PFSK-1 (cell line): ENCODE results near the gene LONP1.
A peak's percentile ranks its signal among the peaks of the same experiment; 100 is the strongest.

ENCODE experiments used
- FOXP2 ChIP-seq: optimal IDR thresholded peaks from 2 replicates; pipeline ENCODE3; 2011; ENCODE audit warnings: borderline replicate concordance, control low read depth, inconsistent platforms; ENCODE audit not compliant: insufficient read depth; ENCODE audit errors: extremely low read length, extremely low read depth
- POLR2AphosphoS5 ChIP-seq: IDR thresholded peaks from 2 replicates; pipeline ENCODE4 v1.6.1; 2012; ENCODE audit warnings: low read depth, mild to moderate bottlenecking, control low read depth, low read length, moderate library complexity
- SIN3A ChIP-seq: IDR thresholded peaks from 2 replicates; pipeline ENCODE4 v1.6.1; 2012; ENCODE audit warnings: mild to moderate bottlenecking, low read length, moderate library complexity, borderline replicate concordance; ENCODE audit not compliant: insufficient read depth
- TAF1 ChIP-seq: IDR thresholded peaks from 2 replicates; pipeline ENCODE4 v1.6.1; 2012; ENCODE audit warnings: low read length, control low read depth, borderline replicate concordance; ENCODE audit not compliant: insufficient read depth
- TF ChIP-seq, protein P1 (sequence below), 2 experiments: IDR thresholded peaks; 2 replicates each; pipeline versions ENCODE4 v1.6.1 to v1.8.0; 2011 to 2012; ENCODE audit warnings: low read depth in 2 of 2, low read length in 2 of 2, control low read depth in 1 of 2, inconsistent platforms in 1 of 2, mild to moderate bottlenecking in 1 of 2, moderate library complexity in 1 of 2; ENCODE audit not compliant: insufficient read depth in 1 of 2

The LONP1 gene

GRCh38 chr19:5694167-5694955 lies 25.6 kb downstream of the LONP1 start:
- TF ChIP-seq FOXP2, result no peak
- TF ChIP-seq POLR2AphosphoS5, result 0 out of 2 replicates have a peak, but pooled peaks have one; percentile 19
- TF ChIP-seq TAF1, result no peak
- TF ChIP-seq SIN3A, result no peak
- TF ChIP-seq, protein P1, sequence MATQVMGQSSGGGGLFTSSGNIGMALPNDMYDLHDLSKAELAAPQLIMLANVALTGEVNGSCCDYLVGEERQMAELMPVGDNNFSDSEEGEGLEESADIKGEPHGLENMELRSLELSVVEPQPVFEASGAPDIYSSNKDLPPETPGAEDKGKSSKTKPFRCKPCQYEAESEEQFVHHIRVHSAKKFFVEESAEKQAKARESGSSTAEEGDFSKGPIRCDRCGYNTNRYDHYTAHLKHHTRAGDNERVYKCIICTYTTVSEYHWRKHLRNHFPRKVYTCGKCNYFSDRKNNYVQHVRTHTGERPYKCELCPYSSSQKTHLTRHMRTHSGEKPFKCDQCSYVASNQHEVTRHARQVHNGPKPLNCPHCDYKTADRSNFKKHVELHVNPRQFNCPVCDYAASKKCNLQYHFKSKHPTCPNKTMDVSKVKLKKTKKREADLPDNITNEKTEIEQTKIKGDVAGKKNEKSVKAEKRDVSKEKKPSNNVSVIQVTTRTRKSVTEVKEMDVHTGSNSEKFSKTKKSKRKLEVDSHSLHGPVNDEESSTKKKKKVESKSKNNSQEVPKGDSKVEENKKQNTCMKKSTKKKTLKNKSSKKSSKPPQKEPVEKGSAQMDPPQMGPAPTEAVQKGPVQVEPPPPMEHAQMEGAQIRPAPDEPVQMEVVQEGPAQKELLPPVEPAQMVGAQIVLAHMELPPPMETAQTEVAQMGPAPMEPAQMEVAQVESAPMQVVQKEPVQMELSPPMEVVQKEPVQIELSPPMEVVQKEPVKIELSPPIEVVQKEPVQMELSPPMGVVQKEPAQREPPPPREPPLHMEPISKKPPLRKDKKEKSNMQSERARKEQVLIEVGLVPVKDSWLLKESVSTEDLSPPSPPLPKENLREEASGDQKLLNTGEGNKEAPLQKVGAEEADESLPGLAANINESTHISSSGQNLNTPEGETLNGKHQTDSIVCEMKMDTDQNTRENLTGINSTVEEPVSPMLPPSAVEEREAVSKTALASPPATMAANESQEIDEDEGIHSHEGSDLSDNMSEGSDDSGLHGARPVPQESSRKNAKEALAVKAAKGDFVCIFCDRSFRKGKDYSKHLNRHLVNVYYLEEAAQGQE (IDR thresholded peaks at IDR 0.05; ENCODE audit: insufficient read depth in 1 of 2, low read depth in 2 of 2, low read length in 2 of 2), result no peak

GRCh38 chr19:5693195-5694166 lies 26.5 kb downstream of the LONP1 start:
- TF ChIP-seq FOXP2 (no peak), POLR2AphosphoS5 (peak; percentile 2)
- TF ChIP-seq, protein P1 (IDR thresholded peaks at IDR 0.05; ENCODE audit: insufficient read depth in 1 of 2, low read depth in 2 of 2, low read length in 2 of 2), result no peak

GRCh38 chr19:5692723-5693194 lies 27.2 kb downstream of the LONP1 start:
- TF ChIP-seq TAF1 (no peak), POLR2AphosphoS5 (peak; percentile 46; the same call in 1 of the 2 replicates)

DNA sequence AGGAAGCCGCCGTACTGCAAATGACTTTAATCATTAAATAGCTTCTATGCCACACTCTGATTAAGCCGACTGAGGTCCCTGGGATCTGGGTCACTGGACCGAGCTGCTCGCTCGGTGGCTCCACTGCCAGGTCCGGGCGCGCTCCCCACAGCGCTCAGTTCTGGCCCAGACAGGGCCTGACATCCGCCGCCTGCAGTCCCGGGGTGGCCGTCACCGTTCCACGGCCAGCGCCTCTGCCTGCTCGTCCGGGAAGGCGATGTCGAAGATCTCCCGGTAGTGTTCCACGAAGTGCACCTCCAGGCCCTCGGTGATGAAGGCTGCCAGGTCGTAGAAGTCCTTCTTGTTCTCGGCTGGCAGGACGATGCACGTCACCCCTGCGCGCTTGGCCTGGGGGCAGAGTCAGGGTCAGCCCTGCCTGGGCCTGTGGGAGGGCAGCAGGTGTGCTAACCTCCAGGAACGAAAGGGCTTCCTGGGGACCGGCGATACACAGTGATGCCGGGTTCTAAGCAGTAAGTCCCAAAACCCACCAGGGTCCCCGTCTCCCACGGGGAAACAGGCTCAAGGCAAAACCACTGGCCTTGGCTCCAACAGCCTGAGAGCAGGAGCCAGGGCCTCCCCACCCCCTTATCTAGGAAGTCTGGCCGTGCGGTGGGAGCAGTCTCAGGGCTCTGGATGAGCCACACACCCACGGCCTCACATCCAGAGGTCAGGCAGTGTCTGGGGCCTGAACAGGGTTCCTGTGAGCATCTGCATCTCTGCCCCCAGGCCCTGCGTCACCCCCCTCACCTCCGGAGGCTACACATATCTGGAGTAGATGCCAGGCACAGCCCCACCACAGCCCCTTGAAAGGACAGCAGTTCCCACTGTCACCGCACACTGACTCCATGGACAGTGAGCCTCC lies 27.9 kb downstream of the LONP1 start:
- TF ChIP-seq, protein P1 (IDR thresholded peaks at IDR 0.05; ENCODE audit: insufficient read depth in 1 of 2, low read depth in 2 of 2, low read length in 2 of 2), result no peak
- TF ChIP-seq POLR2AphosphoS5 (peak; percentile 57; the same call in 1 of the 2 replicates), SIN3A (0 out of 2 replicates have a peak, but pooled peaks have one; percentile 28), TAF1 (peak; percentile 26; the same call in 1 of the 2 replicates)
